ENCODE data around the gene DPYSL5.

The DPYSL5 gene

GRCh38 chr2:26894136-26894535 lies 46.2 kb downstream of the DPYSL5 start:
- H3K27ac ChIP-seq = no peak overlapping the region
- no peak overlapping the region for H3K4me3 ChIP-seq

GRCh38 chr2:26897807-26898479 lies 50.0 kb downstream of the DPYSL5 start:
- Histone ChIP-seq H3K4me3 (no peak overlapping the region), H3K27ac (no peak overlapping the region)

GRCh38 chr2:26898480-26899078 lies 50.6 kb downstream of the DPYSL5 start:
- Histone ChIP-seq H3K27ac (no peak overlapping the region), H3K4me3 (no peak overlapping the region)

- H3K4me3 ChIP-seq = no peak overlapping the region
- H3K27ac ChIP-seq = no peak overlapping the region
Observed at GRCh38 chr2:26899500-26900164, 51.7 kb downstream of the DPYSL5 start.

GRCh38 chr2:26900831-26901321 lies 52.9 kb downstream of the DPYSL5 start:
- Histone ChIP-seq H3K27ac (no peak overlapping the region), H3K4me3 (no peak overlapping the region)

GRCh38 chr2:26901326-26902183 lies 53.6 kb downstream of the DPYSL5 start:
- no peak overlapping the region for H3K4me3 ChIP-seq
- H3K27ac ChIP-seq = no peak overlapping the region

- no peak overlapping the region for H3K4me3 ChIP-seq
- no peak overlapping the region for H3K27ac ChIP-seq
Observed at GRCh38 chr2:26903676-26904075, 55.7 kb downstream of the DPYSL5 start.

- no peak overlapping the region for H3K27ac ChIP-seq
Observed at GRCh38 chr2:26904839-26905238, 56.9 kb downstream of the DPYSL5 start.

GRCh38 chr2:26905341-26906198 lies 57.6 kb downstream of the DPYSL5 start:
- H3K4me3 ChIP-seq = no peak overlapping the region
- no peak overlapping the region for H3K27ac ChIP-seq

More at GRCh38 chr2:26904839-26905238, 56.9 kb downstream of the DPYSL5 start:
- H3K4me3 ChIP-seq = no peak overlapping the region

GRCh38 chr2:26907416-26907815 lies 59.5 kb downstream of the DPYSL5 start:
- H3K27ac ChIP-seq = no peak overlapping the region
- H3K4me3 ChIP-seq = no peak overlapping the region

- Histone ChIP-seq H3K4me3 (no peak overlapping the region), H3K27ac (no peak overlapping the region)
Observed at GRCh38 chr2:26910176-26910575, 62.2 kb downstream of the DPYSL5 start.

GRCh38 chr2:26911911-26912861 lies 64.3 kb downstream of the DPYSL5 start:
- Histone ChIP-seq H3K27ac (no peak overlapping the region), H3K4me3 (no peak overlapping the region)

- H3K27ac ChIP-seq = no peak overlapping the region
- H3K4me3 ChIP-seq = no peak overlapping the region
Observed at GRCh38 chr2:26913606-26913998, 65.7 kb downstream of the DPYSL5 start.

GRCh38 chr2:26913999-26914658 lies 66.2 kb downstream of the DPYSL5 start:
- Histone ChIP-seq H3K4me3 (no peak overlapping the region), H3K27ac (no peak overlapping the region)

GRCh38 chr2:26914659-26915310 lies 66.9 kb downstream of the DPYSL5 start:
- H3K27ac ChIP-seq = no peak overlapping the region
- H3K4me3 ChIP-seq = no peak overlapping the region

- Histone ChIP-seq H3K27ac (no peak overlapping the region), H3K4me3 (no peak overlapping the region)
Observed at GRCh38 chr2:26915316-26915715, 67.4 kb downstream of the DPYSL5 start.

GRCh38 chr2:26916128-26916692 lies 68.3 kb downstream of the DPYSL5 start:
- Histone ChIP-seq H3K4me3 (no peak overlapping the region), H3K27ac (no peak overlapping the region)

Data from skin epidermis (tissue), 12 donors.